ENCODE results near the gene SNX5. TPM values are rescaled to one million over a fixed set of nuclear protein-coding genes. Genes with fewer than 3 reads are reported as not detected.
A peak's percentile ranks its signal among the peaks of the same experiment; 100 is the strongest.

SNX5 gene
- total and polyA plus RNA-seq, 10 of the 15 experiments (the other 5 are each of a cell fraction or from before 2014, with no cell fraction given), result 92.9 to 316 (median 245) TPM

DNA sequence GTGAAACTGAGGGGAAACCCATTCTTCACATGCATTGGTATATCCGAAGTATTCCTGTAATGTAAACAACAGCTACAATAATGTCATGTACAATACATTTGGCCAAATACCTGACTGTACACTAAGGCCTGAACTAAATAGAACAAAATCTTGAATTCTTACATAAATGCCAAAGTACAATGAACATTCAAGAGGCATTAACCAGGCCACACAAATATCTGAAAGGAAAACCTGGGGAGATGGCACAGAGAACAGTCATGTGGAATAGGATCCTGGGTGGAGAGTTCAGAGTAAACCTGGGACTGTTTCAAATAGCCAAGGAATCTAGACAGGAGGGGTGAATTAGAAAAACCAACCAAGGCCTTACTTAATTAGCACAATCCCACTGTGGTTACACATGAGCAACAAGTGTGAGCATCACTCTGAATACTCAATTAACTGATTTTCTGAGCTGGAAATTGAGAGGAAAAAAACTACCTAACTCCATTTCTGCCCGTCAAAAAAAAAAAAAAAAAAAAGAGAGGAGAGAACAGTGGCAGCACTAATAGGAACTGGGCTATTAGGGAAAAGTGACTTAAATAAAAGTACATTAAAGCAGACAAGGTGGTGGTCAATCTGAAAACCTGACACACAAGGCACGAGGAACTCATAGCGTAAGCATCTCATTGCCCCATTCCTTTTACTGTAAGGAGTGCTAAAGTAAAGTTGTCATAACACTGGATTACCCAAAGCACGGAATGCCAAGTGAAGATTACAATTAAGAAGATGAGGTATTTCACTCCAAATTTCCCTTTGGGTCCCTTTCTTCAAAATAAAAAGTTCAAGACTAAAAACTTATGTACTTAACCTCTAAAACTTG, 10.9 kb downstream of the SNX5 start:
- Histone ChIP-seq H3K27me3 (replicated peaks in 1 of 2; ENCODE audit: control insufficient read depth in 2 of 2, insufficient read depth in 2 of 2, low read length in 1 of 2) (no peaks in the 10 kb centered on the region), H3K36me3 (ENCODE audit: control insufficient read depth in 2 of 2, insufficient read depth in 2 of 2, low read length in 1 of 2) (peaks cover 8 to 19% of the 10 kb centered on the region in 2 experiments), H2AFZ (ENCODE audit: control insufficient read depth, low read depth, low read length) (no peak overlapping the region), H3K9me3 (replicated peaks; ENCODE audit: control insufficient read depth, insufficient read depth, low read length) (no peaks in the 10 kb centered on the region), H3K9ac (ENCODE audit: control insufficient read depth, insufficient read depth, low read length) (no peak overlapping the region), H3K4me1 (ENCODE audit: control insufficient read depth, insufficient read depth, low read length) (peaks cover 42% of the 10 kb centered on the region), H3K4me2 (ENCODE audit: control insufficient read depth, insufficient read depth) (peak overlapping the region; percentile 73), H3K27ac (ENCODE audit: control insufficient read depth, insufficient read depth) (peak overlapping the region; percentile 54), H4K20me1 (ENCODE audit: control insufficient read depth, insufficient read depth) (peaks cover 7% of the 10 kb centered on the region), H3K79me2 (ENCODE audit: control insufficient read depth, insufficient read depth, low read length) (peaks cover 100% of the 10 kb centered on the region), H3K4me3 (peak overlapping the region; percentile 41; the same call in 1 of the 2 replicates)
- in situ Hi-C loops (cut with MboI) (no loop called here), intact Hi-C loops (cut with micrococcal nuclease; ENCODE audit: unreplicated experiment) (loop anchor here (5.0 kb wide), 1 partner anchor 35 kb away; no protein-coding TSS in a partner anchor)
- DNase-seq (ENCODE audit: low read depth, low spot score) (no peak), FAIRE-seq (no peak), ATAC-seq (no peak)
- ChIA-PET RAD21 (ENCODE audit: unreplicated experiment) (interaction anchor here (0.6 to 4.8 kb wide), 10 partner anchors 7 to 101 kb away, joined by 3 to 31 read pairs (median 6); partner anchors contain the start of genes MGME1 and SNX5), SMC1A (ENCODE audit: uncharacterized antibody, unreplicated experiment) (interaction anchor here (0.7 to 5.7 kb wide), 15 partner anchors 8 to 275 kb away, joined by 3 to 41 read pairs (median 5); partner anchors contain the start of genes MGME1, RRBP1 and SNX5), POLR2A (interaction anchor here (0.5 to 4.8 kb wide), 7 partner anchors 9 to 396 kb away, joined by 3 to 74 read pairs (median 5); partner anchors contain the start of genes MGME1 and SNX5), CTCF (interaction anchor here (0.7 to 8.9 kb wide), 20 partner anchors 11 to 453 kb away, joined by 3 to 88 read pairs (median 4); partner anchors contain the start of genes MGME1, RRBP1 and SNX5)
- TF ChIP-seq ATF7 (IDR thresholded peaks at IDR 0.05; ENCODE audit: low read depth), result no peak
- no peak for TF ChIP-seq GABPA (IDR thresholded peaks at IDR 0.05; ENCODE audit: low read depth)
- TF ChIP-seq TCF7 (IDR thresholded peaks at IDR 0.05; ENCODE audit: borderline replicate concordance), result no peak
- TF ChIP-seq, protein P1, sequence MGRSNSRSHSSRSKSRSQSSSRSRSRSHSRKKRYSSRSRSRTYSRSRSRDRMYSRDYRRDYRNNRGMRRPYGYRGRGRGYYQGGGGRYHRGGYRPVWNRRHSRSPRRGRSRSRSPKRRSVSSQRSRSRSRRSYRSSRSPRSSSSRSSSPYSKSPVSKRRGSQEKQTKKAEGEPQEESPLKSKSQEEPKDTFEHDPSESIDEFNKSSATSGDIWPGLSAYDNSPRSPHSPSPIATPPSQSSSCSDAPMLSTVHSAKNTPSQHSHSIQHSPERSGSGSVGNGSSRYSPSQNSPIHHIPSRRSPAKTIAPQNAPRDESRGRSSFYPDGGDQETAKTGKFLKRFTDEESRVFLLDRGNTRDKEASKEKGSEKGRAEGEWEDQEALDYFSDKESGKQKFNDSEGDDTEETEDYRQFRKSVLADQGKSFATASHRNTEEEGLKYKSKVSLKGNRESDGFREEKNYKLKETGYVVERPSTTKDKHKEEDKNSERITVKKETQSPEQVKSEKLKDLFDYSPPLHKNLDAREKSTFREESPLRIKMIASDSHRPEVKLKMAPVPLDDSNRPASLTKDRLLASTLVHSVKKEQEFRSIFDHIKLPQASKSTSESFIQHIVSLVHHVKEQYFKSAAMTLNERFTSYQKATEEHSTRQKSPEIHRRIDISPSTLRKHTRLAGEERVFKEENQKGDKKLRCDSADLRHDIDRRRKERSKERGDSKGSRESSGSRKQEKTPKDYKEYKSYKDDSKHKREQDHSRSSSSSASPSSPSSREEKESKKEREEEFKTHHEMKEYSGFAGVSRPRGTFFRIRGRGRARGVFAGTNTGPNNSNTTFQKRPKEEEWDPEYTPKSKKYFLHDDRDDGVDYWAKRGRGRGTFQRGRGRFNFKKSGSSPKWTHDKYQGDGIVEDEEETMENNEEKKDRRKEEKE (IDR thresholded peaks at IDR 0.05), result no peak
- TF ChIP-seq CREM (IDR thresholded peaks at IDR 0.05; ENCODE audit: low read depth), result no peak
- WGBS (ENCODE audit: insufficient coverage, insufficient replicate concordance, low lambda C conversion rate, missing lambda C conversion rate), result 67% methylated on average over 4 of the region's 5 CpGs
- BruUV-seq (replicated peaks), result no TSS peak
